GM21717 (cell line): Measurements from ENCODE around the gene ATXN2L.

Experiments
- ATAC-seq: cut with Tn5 transposase; IDR thresholded peaks from one replicate; pipeline ENCODE4 v1.9.1; 2021; ENCODE audit warnings: mild to moderate bottlenecking, moderate library complexity; ENCODE audit not compliant: unreplicated experiment

The ATXN2L gene

GRCh38 chr16:28835864-28836760 lies 13.3 kb downstream of the ATXN2L start:
- no peak for ATAC-seq

- no peak for ATAC-seq
Observed at GRCh38 chr16:28836761-28837064, 13.9 kb downstream of the ATXN2L start.

GRCh38 chr16:28837672-28838557 lies 15.1 kb downstream of the ATXN2L start:
- no peak for ATAC-seq

- ATAC-seq: no peak
Observed at GRCh38 chr16:28838558-28838918, 15.7 kb downstream of the ATXN2L start.

GRCh38 chr16:28839004-28839639 lies 16.3 kb downstream of the ATXN2L start:
- ATAC-seq: no peak

- no peak for ATAC-seq
Observed at GRCh38 chr16:28839899-28840298, 17.1 kb downstream of the ATXN2L start.

- no peak for ATAC-seq
Observed at GRCh38 chr16:28842696-28843095, 19.9 kb downstream of the ATXN2L start.

GRCh38 chr16:28843766-28844165 lies 21.0 kb downstream of the ATXN2L start:
- ATAC-seq: no peak

- ATAC-seq: no peak
Observed at GRCh38 chr16:28844226-28844885, 21.6 kb downstream of the ATXN2L start.

- no peak for ATAC-seq
Observed at GRCh38 chr16:28845293-28845692, 22.5 kb downstream of the ATXN2L start.

- peak; percentile 4 for ATAC-seq
Observed at GRCh38 chr16:28845761-28846079, 22.9 kb downstream of the ATXN2L start.

GRCh38 chr16:28846080-28846932 lies 23.5 kb downstream of the ATXN2L start, which contains the start of gene TUFM:
TUFM (minus strand) TSS chr16:28846348; CDS start chr16:28846269, 79 bp downstream.
- peak; percentile 71 for ATAC-seq

- peak; percentile 3 for ATAC-seq
Observed at GRCh38 chr16:28846933-28847273, 24.1 kb downstream of the ATXN2L start.

GRCh38 chr16:28858421-28858820 lies 35.6 kb downstream of the ATXN2L start:
- ATAC-seq: no peak

- ATAC-seq: no peak
Observed at GRCh38 chr16:28859326-28859725, 36.5 kb downstream of the ATXN2L start.

GRCh38 chr16:28863929-28864793 lies 41.4 kb downstream of the ATXN2L start:
- ATAC-seq: no peak

- no peak for ATAC-seq
Observed at GRCh38 chr16:28865001-28865688, 42.3 kb downstream of the ATXN2L start.

GRCh38 chr16:28865722-28866453 lies 43.1 kb downstream of the ATXN2L start:
- no peak for ATAC-seq
